Endometrial microvascular endothelial cells (primary cell): Measurements from ENCODE around the gene PTN. TPM values are rescaled to one million over a fixed set of nuclear protein-coding genes. Genes with fewer than 3 reads are reported as not detected.
"Not testable (repeated sequence)": the region's sequence is repeated elsewhere in the genome, so short reads cannot be mapped to it uniquely, and the experiment has no call there.

Source experiments
- in situ Hi-C: cut with HindIII; loops from 2 replicates; pipeline ENCODE4 v1.10.0; 2017; ENCODE audit warnings: low sequenced_read_pairs, low pct_unique_long_range_greater_than_20kb; ENCODE audit errors: inconsistent ontology term
- total RNA-seq: library from RNA; depleted of rRNA; stranded (reverse); fragments of >200 nt; gene quantifications from one replicate; pipeline ENCODE4 v1.2.3, GENCODE V29; 2015; ENCODE audit errors: inconsistent ontology term

PTN gene
- total RNA-seq, 1 donor from 2014 or later, result not detected

DNA sequence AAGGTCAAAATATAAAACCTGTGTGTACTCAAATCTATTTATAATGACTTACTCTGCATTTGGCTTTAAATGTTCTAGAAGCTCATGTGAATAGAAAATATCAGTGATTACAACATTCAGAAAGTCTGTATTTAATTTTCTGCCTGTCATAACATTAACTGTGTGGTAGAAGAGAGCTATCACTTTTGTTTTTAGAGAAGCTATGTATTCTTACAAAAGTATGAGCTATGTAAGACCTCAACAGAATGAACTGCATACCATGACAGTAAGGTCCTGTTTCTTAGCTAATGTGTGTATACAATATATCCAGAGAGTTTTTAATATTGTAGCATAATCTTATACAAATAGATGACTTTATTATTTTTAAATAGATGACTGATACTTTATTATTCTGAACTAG, 61.5 kb downstream of the PTN start:
- in situ Hi-C loops, result no loop called here

DNA sequence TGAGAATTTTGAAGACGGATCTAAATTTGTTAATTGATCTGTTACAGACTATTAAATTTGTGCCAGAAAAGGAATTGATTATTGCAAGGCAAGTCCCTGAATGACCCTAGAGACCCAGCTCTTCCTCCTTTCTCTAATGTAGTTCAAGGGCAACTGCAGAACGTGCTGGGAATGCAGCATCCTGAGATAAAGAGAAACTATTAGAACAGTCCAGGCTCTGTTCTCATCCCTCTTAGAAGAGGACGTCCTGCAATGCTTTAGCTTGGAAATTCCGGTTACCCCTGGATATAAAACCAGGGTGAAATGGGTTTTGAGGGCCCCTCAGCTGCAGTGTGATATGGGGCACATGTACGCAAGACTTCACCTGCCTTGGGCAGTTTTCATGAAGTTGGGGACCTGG, 67.3 kb downstream of the PTN start:
- in situ Hi-C loops, result no loop called here

DNA sequence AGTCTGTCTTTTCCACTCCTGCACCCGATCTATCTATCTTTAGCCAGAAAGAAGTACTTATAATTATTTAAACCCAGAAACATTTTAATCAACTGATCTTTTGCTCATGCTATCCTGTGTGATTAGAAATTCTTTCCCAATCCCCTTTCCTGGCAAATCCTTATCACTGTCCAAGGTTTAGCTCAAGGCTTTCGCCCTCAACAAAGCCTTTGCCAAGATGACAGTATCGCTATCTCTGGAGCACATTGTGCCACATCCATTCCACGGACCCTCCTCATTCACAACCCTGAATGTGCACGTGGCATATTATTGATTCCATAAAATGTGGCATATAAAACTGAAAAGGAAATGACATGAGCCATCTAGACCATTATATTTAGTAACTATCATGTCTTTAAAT, 71.3 kb downstream of the PTN start:
- in situ Hi-C loops, result no loop called here

DNA sequence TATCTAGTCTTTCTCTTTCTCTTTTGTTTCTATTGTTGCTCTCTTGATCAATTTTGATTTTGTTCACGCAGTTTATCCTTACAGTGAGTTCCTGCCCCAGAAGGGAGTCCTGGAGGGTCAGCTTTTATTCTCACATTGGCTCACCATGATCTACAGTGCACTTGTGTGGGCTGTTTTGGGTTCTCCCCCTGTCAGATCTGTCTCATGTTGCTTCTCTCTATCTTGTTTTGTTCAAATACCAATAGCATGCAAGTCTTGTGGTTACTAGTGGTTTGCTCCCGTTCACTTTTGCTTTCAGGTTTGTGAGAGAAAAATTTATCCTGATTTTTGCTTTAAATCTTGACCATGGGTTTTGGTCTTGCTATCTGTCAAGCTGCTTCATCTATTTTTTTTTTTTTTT, 74.3 kb downstream of the PTN start:
- in situ Hi-C loops, result no loop called here

DNA sequence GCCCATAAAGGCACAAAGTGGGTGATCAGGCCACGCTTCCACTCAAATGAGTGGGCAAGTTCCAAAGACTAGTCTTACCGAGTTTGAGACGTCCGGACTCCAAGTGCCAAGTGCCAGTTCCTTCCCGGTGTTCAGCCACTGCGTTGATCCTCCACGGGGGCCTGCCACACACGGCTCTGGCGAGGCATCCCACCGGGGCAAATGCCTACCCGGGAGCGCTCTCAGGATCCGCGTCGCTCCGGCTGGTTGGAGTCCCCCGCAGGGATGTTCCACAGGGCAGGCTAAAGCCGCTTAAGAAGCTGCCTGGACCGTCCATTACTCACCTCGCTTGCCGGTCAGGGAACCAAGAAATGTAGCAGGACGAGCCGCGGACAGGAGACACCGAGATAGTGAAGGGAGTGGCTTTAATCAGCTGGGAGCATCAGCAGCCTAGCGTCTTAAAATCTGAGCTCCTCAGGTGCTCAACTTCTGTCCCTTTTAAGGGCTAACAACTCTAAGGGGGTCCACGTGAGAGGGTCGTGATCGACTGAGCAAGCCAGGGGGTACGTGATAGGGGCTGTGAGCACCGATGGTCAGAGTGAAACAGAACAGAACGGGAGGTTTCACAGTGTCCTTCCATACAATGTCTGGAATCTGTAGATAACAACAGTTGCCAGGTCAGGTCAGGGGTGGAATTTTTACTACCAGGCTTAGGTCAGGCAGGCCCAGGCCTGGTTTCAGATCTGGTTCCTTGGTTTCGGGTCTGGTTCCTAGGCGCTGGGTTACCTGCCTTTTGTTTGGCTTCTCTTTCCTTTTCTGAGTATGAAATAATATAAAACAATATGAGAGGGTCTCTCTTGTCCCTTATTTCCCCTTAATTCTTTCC, 75.3 kb downstream of the PTN start:
- in situ Hi-C loops, result not testable (repeated sequence)

DNA sequence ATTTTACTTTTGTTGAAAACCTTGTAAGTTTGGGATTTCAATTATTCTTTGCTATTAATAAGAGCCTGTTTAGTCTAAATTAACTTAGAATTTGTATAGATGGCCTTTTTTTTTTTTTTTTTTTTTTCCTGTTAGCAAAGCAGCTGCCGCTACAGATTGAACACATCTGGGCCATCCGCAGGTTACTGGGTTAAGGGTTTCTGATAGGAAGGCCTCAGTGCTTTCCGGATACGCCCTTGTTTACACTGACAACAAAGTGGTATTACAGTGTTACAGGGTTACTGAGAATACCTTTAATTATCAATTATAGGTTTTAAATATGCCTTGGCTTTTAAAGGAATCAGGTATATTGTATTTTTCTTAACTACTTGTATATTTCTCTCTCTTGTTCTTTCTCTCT, 76.8 kb downstream of the PTN start:
- in situ Hi-C loops, result no loop called here

DNA sequence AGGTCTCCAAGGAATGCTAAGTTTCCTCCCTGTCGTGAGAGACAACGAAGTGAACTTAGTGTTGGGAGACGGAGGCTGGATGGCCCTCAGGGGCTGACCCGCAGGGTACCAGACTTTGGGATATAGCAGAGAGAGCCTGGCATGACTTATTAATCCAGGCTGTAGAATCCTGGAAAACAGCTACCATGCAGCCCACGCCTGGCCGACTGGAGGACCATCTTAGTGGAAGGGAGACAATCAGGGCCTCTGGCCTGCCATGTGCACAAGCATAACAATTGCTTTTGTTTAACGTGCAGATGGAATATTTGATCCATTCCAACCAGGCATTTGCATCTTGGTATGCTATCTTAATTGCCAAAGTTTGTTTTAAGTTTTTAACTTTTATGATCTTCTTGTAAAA, 78.1 kb downstream of the PTN start:
- in situ Hi-C loops, result not testable (repeated sequence)

DNA sequence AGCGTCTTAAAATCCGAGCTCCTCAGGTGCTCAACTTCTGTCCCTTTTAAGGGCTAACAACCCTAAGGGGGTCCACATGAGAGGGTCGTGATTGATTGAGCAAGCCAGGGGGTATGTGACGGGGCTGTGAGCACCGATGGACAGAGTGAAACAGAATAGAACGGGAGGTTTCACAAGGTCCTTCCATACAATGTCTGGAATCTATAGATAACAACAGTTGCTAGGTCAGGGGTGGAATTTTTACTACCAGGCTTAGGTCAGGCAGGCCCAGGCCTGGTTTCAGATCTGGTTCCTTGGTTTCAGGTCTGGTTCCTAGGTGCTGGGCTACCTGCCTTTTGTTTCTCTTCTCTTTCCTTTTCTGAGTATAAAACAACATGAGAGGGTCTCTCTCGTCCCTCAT, 80.9 kb downstream of the PTN start:
- in situ Hi-C loops, result no loop called here

DNA sequence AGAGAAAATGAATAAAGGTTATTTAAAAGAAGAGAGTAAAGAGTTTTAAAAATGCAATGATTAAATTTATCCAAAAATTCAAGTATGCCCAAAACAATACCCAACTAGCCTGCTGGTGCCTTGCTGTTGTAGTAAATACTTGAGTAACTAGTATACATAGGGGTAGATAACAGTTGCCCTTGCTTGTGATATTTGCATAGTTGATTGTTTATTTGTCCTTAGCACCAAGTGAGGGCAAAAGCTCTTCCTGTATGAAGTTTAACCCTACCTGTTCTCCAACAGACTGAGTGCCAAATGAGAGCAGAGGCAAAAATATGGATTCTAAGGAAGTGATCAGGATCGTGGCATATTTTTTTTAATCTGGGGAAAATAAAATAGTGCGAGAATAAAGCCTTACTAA, 85.0 kb downstream of the PTN start:
- in situ Hi-C loops, result no loop called here

DNA sequence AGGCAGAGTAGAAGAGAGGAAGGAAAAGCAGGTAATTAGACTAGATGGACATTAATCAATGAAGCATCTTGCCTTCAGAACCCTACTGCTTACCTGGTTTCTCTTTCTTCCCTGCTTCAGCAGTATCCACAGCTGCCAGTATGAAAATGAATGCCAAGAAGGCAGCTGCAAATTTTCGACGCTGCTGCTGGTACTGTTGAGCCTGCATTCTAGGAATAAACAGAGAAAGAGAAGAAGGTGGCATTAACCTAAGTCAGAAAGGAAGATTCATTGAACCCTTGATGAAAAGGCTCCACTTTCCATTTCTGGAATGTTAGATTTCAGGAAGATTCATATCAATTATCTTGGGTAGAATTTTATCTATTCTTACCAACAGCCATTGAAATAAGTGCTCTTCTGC, 88.8 kb downstream of the PTN start:
- in situ Hi-C loops, result no loop called here

DNA sequence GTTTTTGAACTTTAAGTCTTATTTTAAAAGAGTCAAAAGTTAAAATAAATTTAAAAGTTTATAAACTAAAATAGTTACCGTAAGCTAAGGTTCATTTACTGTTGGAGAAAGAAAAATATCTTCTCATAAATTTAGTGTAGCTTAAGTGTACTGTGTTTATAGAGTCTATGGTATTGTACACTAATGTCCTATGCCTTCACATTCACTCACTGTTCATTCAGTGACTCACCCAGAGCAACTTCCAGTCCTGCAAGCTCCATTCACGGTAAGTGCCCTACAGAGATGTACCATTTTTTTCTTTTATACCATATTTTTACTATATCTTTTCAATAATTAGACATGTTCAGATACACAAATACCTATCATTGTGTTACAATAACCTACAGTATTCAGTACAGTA, 97.6 kb downstream of the PTN start:
- in situ Hi-C loops, result no loop called here

DNA sequence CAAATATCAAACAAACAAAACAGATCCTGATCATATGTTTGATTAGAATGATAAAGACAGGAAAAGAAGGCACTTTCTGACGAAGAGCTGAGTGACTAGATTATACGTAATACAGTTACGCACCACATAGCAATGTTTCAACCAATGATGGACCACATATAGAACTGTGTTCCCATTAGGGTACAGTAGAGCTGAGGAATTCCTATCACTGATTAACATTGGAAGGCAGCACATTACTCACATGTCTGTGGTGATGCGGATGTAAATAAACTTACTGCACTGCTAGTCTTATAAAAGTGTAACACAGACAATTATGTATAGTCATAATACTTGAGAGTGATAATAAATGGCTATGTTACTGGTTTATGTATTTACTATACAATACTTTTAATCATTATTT, 98.3 kb downstream of the PTN start:
- in situ Hi-C loops, result no loop called here

DNA sequence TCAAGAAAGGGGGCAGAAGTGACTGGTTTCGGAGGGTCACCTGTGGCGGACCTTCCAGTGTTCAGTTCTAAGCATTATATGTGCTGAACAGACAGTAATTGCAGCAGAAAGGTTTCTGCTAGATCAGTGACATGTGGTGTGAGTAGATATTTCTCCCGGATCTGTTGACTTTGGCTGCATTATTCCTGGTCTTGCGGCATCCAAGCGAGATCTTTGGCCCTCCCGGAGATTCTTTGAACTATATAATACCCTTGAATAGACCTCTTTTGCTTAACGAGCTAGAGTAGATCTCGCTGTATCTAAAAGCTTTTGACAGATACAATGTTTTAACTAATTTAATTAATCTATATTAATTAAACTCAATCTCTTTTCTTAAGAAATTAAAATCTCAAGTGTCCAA, 99.8 kb downstream of the PTN start:
- in situ Hi-C loops, result no loop called here

DNA sequence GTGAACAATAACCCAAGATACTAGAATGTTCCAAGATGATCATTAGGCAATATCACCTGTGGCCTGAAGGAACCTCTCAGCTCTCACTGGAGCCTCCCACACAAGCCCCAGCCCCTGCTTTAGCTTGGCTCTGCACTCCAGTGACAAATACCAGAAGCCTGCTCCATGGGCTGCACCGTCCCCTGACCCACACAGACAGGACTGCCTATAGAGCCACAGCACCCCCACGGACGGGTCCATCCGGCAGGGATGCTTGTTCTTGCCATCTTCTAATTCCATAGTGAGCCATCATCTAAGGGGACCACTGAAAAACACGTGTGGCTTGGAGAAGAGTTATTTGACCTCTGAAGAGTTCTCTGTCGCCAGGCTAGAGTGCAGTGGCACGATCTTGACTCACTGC, 100.9 kb downstream of the PTN start:
- in situ Hi-C loops, result no loop called here

DNA sequence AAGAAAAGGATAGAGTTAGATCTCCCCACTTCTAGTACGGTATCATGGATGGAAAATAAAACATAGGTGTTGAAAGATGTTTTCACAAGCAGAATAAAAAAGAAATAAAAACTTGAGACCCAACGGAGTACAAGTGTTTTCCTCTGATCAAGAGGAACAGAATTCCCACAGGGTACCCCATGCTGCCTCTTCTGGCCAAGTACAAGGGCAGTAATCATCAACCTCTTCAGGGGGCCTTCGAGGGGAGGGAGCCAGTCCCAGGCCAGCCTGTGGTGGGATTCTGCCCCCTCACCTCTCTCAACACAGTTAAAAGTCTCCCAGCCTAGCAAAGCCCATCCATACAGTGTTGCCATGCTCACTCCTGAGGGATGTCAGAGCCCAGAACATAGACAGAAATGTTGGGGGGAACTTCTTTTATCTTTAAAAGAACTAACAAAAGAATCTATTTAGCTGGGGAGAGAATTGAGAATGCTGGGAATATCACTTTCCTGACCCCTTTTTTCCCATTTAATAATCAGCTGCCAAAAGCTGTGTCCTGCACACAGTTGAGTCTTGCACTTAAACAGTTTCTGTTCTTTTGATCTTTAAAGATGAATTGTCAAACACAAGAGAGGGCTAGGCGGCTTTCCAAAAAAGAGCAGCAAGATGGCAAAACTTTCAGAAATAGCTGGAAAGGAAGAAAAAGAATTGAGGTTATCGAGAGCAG, 101.7 kb downstream of the PTN start:
- in situ Hi-C loops, result no loop called here

DNA sequence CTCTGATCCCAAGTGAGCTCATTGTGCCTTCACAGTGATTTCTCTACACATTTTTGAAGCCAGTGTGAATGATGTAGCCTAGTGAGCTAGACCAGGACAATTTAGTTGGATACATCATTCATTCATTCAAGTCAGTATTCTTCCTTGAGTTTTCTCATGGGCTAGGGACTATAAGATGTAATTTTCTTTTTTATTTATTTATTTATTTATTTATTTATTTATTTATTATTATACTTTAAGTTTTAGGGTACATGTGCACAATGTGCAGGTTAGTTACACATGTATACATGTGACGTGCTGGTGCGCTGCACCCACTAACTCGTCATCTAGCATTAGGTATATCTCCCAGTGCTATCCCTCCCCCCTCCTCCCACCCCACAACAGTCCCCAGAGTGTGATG, 104.3 kb downstream of the PTN start:
- in situ Hi-C loops, result not testable (repeated sequence)

DNA sequence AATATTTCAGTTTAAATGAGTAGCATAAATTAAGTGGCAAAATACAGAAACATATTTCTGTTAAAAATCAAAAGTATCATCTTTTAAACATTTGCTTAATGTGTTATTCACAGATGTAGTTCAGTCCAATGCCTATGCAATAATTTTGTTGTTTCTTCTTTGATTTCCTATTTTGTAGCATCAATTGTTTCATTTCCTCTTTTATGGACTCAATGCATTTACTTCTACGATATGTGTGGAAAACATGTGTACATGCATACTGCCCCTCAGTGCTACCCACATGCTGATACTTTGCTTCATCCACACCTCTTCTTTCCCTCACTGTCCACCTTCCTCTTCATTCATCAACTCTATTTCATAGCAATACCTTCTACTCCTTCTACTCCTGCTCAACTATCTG, 108.1 kb downstream of the PTN start:
- in situ Hi-C loops, result no loop called here

DNA sequence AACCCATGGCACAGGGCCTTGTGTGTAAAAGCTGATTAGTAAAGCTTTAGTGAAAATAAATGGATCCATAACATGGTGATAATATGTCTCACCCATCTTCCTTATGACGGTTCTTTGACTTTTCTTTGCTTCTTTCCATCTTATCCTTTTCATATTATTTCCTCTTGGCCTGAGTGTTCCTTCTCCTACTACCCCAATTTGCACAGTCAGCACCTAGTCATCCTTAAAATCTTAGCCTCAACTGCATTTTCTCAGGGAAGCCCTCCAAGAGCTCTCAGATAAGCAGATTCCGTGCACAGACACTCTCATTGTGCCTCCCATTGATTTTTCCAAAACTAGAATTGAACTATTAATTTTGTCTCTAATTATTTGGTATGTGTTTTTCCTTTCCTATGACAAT, 112.4 kb downstream of the PTN start:
- in situ Hi-C loops, result no loop called here

DNA sequence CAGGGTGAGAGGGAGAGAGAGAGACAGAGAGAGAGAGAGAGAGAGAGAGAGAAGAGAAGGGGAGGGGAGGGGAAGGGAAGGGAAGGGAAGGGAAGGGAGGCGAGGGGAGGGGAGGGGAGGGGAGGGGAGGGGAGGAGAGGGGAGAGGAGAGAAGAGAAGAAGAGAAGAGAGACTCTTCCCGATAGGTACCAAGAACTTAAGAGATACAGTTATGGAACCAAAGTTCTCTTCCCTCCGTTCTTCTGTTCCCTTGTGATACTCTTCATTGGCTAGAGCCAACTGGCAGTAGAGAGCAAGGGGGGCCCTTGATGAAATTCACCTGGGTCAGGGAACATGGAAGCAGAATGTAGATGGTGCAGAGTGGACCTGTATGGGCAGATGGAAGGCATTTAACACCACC, 122.1 kb downstream of the PTN start:
- in situ Hi-C loops, result no loop called here

DNA sequence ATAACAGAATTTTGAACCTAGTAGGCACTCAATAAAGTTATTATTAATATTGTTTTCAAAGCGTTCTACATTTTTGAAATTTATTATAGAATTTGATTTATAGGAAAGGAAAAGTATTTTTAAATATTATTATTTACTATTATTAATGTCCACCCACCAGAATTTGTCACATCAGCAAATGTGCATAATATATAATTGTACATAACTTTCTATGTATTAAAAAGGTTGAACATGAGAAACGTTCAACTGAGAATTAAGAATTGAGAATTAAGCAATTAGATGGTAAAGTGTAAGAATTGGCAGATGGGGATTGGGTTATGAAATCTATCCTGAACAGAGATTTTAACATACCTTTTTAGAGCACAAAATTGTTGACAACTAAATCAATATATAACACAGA, 129.8 kb downstream of the PTN start:
- in situ Hi-C loops, result no loop called here
